HuH-7 (cell line): ENCODE results near the gene MLANA.

Source experiments
- DNase-seq: peaks from one replicate; pipeline ENCODE4 v3.0.0; 2011; ENCODE audit warnings: low spot score

Gene MLANA

GRCh38 chr9:5902377-5902776, 11.7 kb downstream of the MLANA start:
- DNase-seq = no peak

GRCh38 chr9:5908918-5909317, 18.2 kb downstream of the MLANA start:
- no peak for DNase-seq

GRCh38 chr9:5909976-5910375, 19.3 kb downstream of the MLANA start:
- DNase-seq = no peak

- DNase-seq = no peak
Observed at GRCh38 chr9:5910413-5911057, 19.8 kb downstream of the MLANA start.

GRCh38 chr9:5915438-5915837, 24.7 kb downstream of the MLANA start:
- no peak for DNase-seq

GRCh38 chr9:5917273-5917672, 26.6 kb downstream of the MLANA start:
- DNase-seq = no peak

- DNase-seq = no peak
Observed at GRCh38 chr9:5917888-5918287, 27.2 kb downstream of the MLANA start.

- no peak for DNase-seq
Observed at GRCh38 chr9:5918460-5918859, 27.8 kb downstream of the MLANA start.

- DNase-seq = no peak
Observed at GRCh38 chr9:5920860-5921328, 30.2 kb downstream of the MLANA start.

GRCh38 chr9:5922192-5922591, 31.5 kb downstream of the MLANA start:
- no peak for DNase-seq

- DNase-seq = no peak
Observed at GRCh38 chr9:5931657-5932056, 41.0 kb downstream of the MLANA start.

- no peak for DNase-seq
Observed at GRCh38 chr9:5938449-5938848, 47.8 kb downstream of the MLANA start.

GRCh38 chr9:5939530-5939929, 48.8 kb downstream of the MLANA start:
- no peak for DNase-seq

- no peak for DNase-seq
Observed at GRCh38 chr9:5941214-5941613, 50.5 kb downstream of the MLANA start.

- no peak for DNase-seq
Observed at GRCh38 chr9:5945112-5945511, 54.4 kb downstream of the MLANA start.

- no peak for DNase-seq
Observed at GRCh38 chr9:5947912-5948311, 57.2 kb downstream of the MLANA start.

- DNase-seq = no peak
Observed at GRCh38 chr9:5949103-5949699, 58.5 kb downstream of the MLANA start.

- no peak for DNase-seq
Observed at GRCh38 chr9:5950261-5950660, 59.6 kb downstream of the MLANA start.

- DNase-seq = no peak
Observed at GRCh38 chr9:5951686-5952211, 61.1 kb downstream of the MLANA start.

GRCh38 chr9:5953743-5954707, 63.3 kb downstream of the MLANA start:
- DNase-seq = no peak

GRCh38 chr9:5957166-5957565, 66.5 kb downstream of the MLANA start:
- no peak for DNase-seq

GRCh38 chr9:5958273-5958672, 67.6 kb downstream of the MLANA start:
- no peak for DNase-seq
